Activated T-cell treated with anti-CD3 and anti-CD28 coated beads, Interleukin-2, amount 50 U/mL, for 24 hours (primary cell): ENCODE data around the gene RPS5.
"Not testable (repeated sequence)": the region's sequence is repeated elsewhere in the genome, so short reads cannot be mapped to it uniquely, and the experiment has no call there.

Experiments used
- DNase-seq: peaks from one replicate; pipeline ENCODE4 v3.0.0-alpha.2; 2020
- H3K27ac Mint-ChIP-seq: 2 replicates; pipeline ENCODE4 v1.8.0; 2020; ENCODE audit warnings: mild to moderate bottlenecking, mixed read lengths
- H3K27me3 Mint-ChIP-seq: 2 replicates; pipeline ENCODE4 v1.8.0; 2020; ENCODE audit warnings: mixed read lengths
- H3K36me3 Mint-ChIP-seq: 2 replicates; pipeline ENCODE4 v1.8.0; 2020; ENCODE audit warnings: low read depth, mixed read lengths
- H3K4me1 Mint-ChIP-seq: 2 replicates; pipeline ENCODE4 v1.8.0; 2020; ENCODE audit warnings: low read depth, mixed read lengths
- H3K4me3 Mint-ChIP-seq: 2 replicates; pipeline ENCODE4 v1.8.0; 2020; ENCODE audit warnings: mild to moderate bottlenecking, moderate library complexity, mixed read lengths
- H3K9me3 Mint-ChIP-seq: 2 replicates; pipeline ENCODE4 v1.8.0; 2020; ENCODE audit warnings: mixed read lengths

RPS5 gene

GRCh38 chr19:58401840-58402421 lies 14.9 kb downstream of the RPS5 start:
- no peak overlapping the region for H3K27ac Mint-ChIP-seq
- peaks cover 32% of the 10 kb centered on the region for H3K4me1 Mint-ChIP-seq
- H3K9me3 Mint-ChIP-seq: no peaks in the 10 kb centered on the region
- DNase-seq: no peak
- H3K36me3 Mint-ChIP-seq: peaks cover 3% of the 10 kb centered on the region
- peaks cover 12% of the 10 kb centered on the region for H3K27me3 Mint-ChIP-seq
- H3K4me3 Mint-ChIP-seq: peak overlapping the region; percentile 84

- Mint-ChIP-seq H3K4me1 (peaks cover 44% of the 10 kb centered on the region), H3K27ac (peak overlapping the region; percentile 59), H3K36me3 (peaks cover 19% of the 10 kb centered on the region)
- not testable (repeated sequence) for H3K4me3 Mint-ChIP-seq, H3K27me3 Mint-ChIP-seq, H3K9me3 Mint-ChIP-seq, DNase-seq
These were observed 16.9 kb downstream of the RPS5 start for GRCh38 chr19:58403920-58404478.

- peaks cover 44% of the 10 kb centered on the region for H3K4me1 Mint-ChIP-seq
- peak overlapping the region; percentile 96 for H3K27ac Mint-ChIP-seq
- no peaks in the 10 kb centered on the region for H3K27me3 Mint-ChIP-seq
- no peak for DNase-seq
- H3K4me3 Mint-ChIP-seq: peak overlapping the region; percentile 83
- no peaks in the 10 kb centered on the region for H3K9me3 Mint-ChIP-seq
- peaks cover 26% of the 10 kb centered on the region for H3K36me3 Mint-ChIP-seq
These were observed 20.0 kb downstream of the RPS5 start for GRCh38 chr19:58406818-58407657.

- peaks cover 31% of the 10 kb centered on the region for H3K36me3 Mint-ChIP-seq
- H3K4me3 Mint-ChIP-seq: peak overlapping the region; percentile 83
- peaks cover 44% of the 10 kb centered on the region for H3K4me1 Mint-ChIP-seq
- no peaks in the 10 kb centered on the region for H3K9me3 Mint-ChIP-seq
- no peak for DNase-seq
- no peaks in the 10 kb centered on the region for H3K27me3 Mint-ChIP-seq
- peak overlapping the region; percentile 96 for H3K27ac Mint-ChIP-seq
These were observed 20.6 kb downstream of the RPS5 start for GRCh38 chr19:58407658-58408151.

- H3K4me1 Mint-ChIP-seq: peaks cover 43% of the 10 kb centered on the region
- H3K27me3 Mint-ChIP-seq: no peaks in the 10 kb centered on the region
- H3K27ac Mint-ChIP-seq: peak within 1 kb of the TSS; percentile 96
- H3K4me3 Mint-ChIP-seq: peak within 1 kb of the TSS; percentile 83
- peaks cover 35% of the 10 kb centered on the region for H3K36me3 Mint-ChIP-seq
- no peaks in the 10 kb centered on the region for H3K9me3 Mint-ChIP-seq
- DNase-seq: peak; percentile 95
These were observed 21.3 kb downstream of the RPS5 start, which contains the start of gene ZNF584 for GRCh38 chr19:58408152-58409009. ZNF584 (plus strand) TSS chr19:58408649; CDS start chr19:58409148, 499 bp downstream.

GRCh38 chr19:58409010-58409790 lies 22.1 kb downstream of the RPS5 start:
- H3K9me3 Mint-ChIP-seq: no peaks in the 10 kb centered on the region
- peak; percentile 56 for DNase-seq
- peak overlapping the region; percentile 83 for H3K4me3 Mint-ChIP-seq
- H3K36me3 Mint-ChIP-seq: peaks cover 38% of the 10 kb centered on the region
- H3K27ac Mint-ChIP-seq: peak overlapping the region; percentile 96
- H3K4me1 Mint-ChIP-seq: peaks cover 38% of the 10 kb centered on the region
- H3K27me3 Mint-ChIP-seq: no peaks in the 10 kb centered on the region

GRCh38 chr19:58416604-58417003 lies 29.5 kb downstream of the RPS5 start:
- peaks cover 74% of the 10 kb centered on the region for H3K36me3 Mint-ChIP-seq
- no peak overlapping the region for H3K27ac Mint-ChIP-seq
- H3K27me3 Mint-ChIP-seq: no peaks in the 10 kb centered on the region
- DNase-seq: no peak
- peaks cover 2% of the 10 kb centered on the region for H3K9me3 Mint-ChIP-seq
- H3K4me1 Mint-ChIP-seq: peaks cover 5% of the 10 kb centered on the region
- no peak overlapping the region for H3K4me3 Mint-ChIP-seq

GRCh38 chr19:58417071-58417470 lies 30.0 kb downstream of the RPS5 start:
- H3K4me3 Mint-ChIP-seq: no peak overlapping the region
- DNase-seq: no peak
- peaks cover 76% of the 10 kb centered on the region for H3K36me3 Mint-ChIP-seq
- H3K27ac Mint-ChIP-seq: no peak overlapping the region
- H3K27me3 Mint-ChIP-seq: no peaks in the 10 kb centered on the region
- peaks cover 5% of the 10 kb centered on the region for H3K4me1 Mint-ChIP-seq
- H3K9me3 Mint-ChIP-seq: peaks cover 2% of the 10 kb centered on the region

GRCh38 chr19:58428617-58429016 lies 41.5 kb downstream of the RPS5 start:
- Mint-ChIP-seq H3K27ac (no peak overlapping the region), H3K4me1 (no peaks in the 10 kb centered on the region), H3K4me3 (no peak overlapping the region), H3K36me3 (peaks cover 76% of the 10 kb centered on the region), H3K27me3 (no peaks in the 10 kb centered on the region), H3K9me3 (peaks cover 44% of the 10 kb centered on the region)
- no peak for DNase-seq

GRCh38 chr19:58429745-58430144 lies 42.7 kb downstream of the RPS5 start:
- H3K36me3 Mint-ChIP-seq: peaks cover 84% of the 10 kb centered on the region
- H3K27me3 Mint-ChIP-seq: no peaks in the 10 kb centered on the region
- no peak for DNase-seq
- H3K27ac Mint-ChIP-seq: no peak overlapping the region
- peaks cover 53% of the 10 kb centered on the region for H3K9me3 Mint-ChIP-seq
- no peak overlapping the region for H3K4me3 Mint-ChIP-seq
- H3K4me1 Mint-ChIP-seq: no peaks in the 10 kb centered on the region

- Mint-ChIP-seq H3K36me3 (peaks cover 98% of the 10 kb centered on the region), H3K9me3 (peaks cover 77% of the 10 kb centered on the region), H3K27ac (no peak overlapping the region), H3K27me3 (no peaks in the 10 kb centered on the region), H3K4me3 (no peak overlapping the region), H3K4me1 (peaks cover 9% of the 10 kb centered on the region)
- DNase-seq: no peak
These were observed 47.1 kb downstream of the RPS5 start for GRCh38 chr19:58434217-58434616.

GRCh38 chr19:58439576-58440554 lies 52.8 kb downstream of the RPS5 start, which contains the start of gene ZNF132:
ZNF132 (minus strand) TSS chr19:58440153; CDS start chr19:58439821, 332 bp downstream.
- no peaks in the 10 kb centered on the region for H3K27me3 Mint-ChIP-seq
- H3K4me3 Mint-ChIP-seq: peak within 1 kb of the TSS; percentile 87
- peak within 1 kb of the TSS; percentile 96 for H3K27ac Mint-ChIP-seq
- peaks cover 54% of the 10 kb centered on the region for H3K36me3 Mint-ChIP-seq
- peaks cover 50% of the 10 kb centered on the region for H3K9me3 Mint-ChIP-seq
- DNase-seq: peak; percentile 93
- H3K4me1 Mint-ChIP-seq: peaks cover 30% of the 10 kb centered on the region
